ENCODE results near the gene RETREG1. TPM values are rescaled to one million over a fixed set of nuclear protein-coding genes. Genes with fewer than 3 reads are reported as not detected.

Gene RETREG1
- total and polyA plus RNA-seq, 2 of the 13 experiments (the other 11 are each of a cell fraction or from before 2014, with no cell fraction given), result 0.07 TPM; not detected in 1

GRCh38 chr5:16465544-16466432, 151.0 kb downstream of the RETREG1 start, which contains the start of gene ZNF622 (continued):
- TF ChIP-seq MBNL3 (CRISPR knock-in tag; conservative IDR thresholded peaks at IDR 0.05), result no peak
- TF ChIP-seq THAP9 (CRISPR knock-in tag; IDR thresholded peaks at IDR 0.05; ENCODE audit: borderline replicate concordance), result peak; percentile 79
- no peak for TF ChIP-seq DZIP1 (CRISPR knock-in tag; IDR thresholded peaks at IDR 0.05)
- TF ChIP-seq SALL1 (CRISPR knock-in tag; IDR thresholded peaks at IDR 0.05), result peak; percentile 87
- peak; percentile 97 for TF ChIP-seq POLR2AphosphoS5 (IDR thresholded peaks at IDR 0.05; ENCODE audit: low read depth, low read length)
- peak; percentile 52 for TF ChIP-seq TEAD3 (CRISPR knock-in tag; optimal IDR thresholded peaks at IDR 0.05; ENCODE audit: borderline replicate concordance)
- peak; percentile 39; the same call in 1 of the 2 replicates for TF ChIP-seq TFDP2 (CRISPR knock-in tag; IDR thresholded peaks at IDR 0.05)
- peak; percentile 93 for TF ChIP-seq ZSCAN31 (CRISPR knock-in tag; IDR thresholded peaks at IDR 0.05; ENCODE audit: low read depth)
- TF ChIP-seq ZNF800 (CRISPR knock-in tag; IDR thresholded peaks at IDR 0.05), result peak; percentile 63; the same call in 1 of the 2 replicates
- no peak; the same call in 1 of the 2 replicates for TF ChIP-seq ZBTB25 (CRISPR knock-in tag; IDR thresholded peaks at IDR 0.05)
- no peak for TF ChIP-seq ZSCAN30 (CRISPR knock-in tag; IDR thresholded peaks at IDR 0.05)
- TF ChIP-seq SOX13 (IDR thresholded peaks at IDR 0.05), result no peak
- no peak for TF ChIP-seq SOX13 (CRISPR knock-in tag; conservative IDR thresholded peaks at IDR 0.05 in 1 of 2, IDR thresholded peaks at IDR 0.05 in 1 of 2)
- TF ChIP-seq GABPB1 (CRISPR knock-in tag; IDR thresholded peaks at IDR 0.05), result peak; percentile 98
- no peak; the same call in 1 of the 2 replicates for TF ChIP-seq ZNF639 (CRISPR knock-in tag; conservative IDR thresholded peaks at IDR 0.05)

Data from HepG2 (cell line).